Epithelial cell of esophagus (primary cell): ENCODE results near the gene DNMT3A.

ENCODE experiments used
- DNase-seq: peaks from one replicate; pipeline ENCODE4 v3.0.0; 2010; ENCODE audit warnings: low read depth
- H3K4me3 ChIP-seq: 2 replicates; pipeline ENCODE4 v1.5.1; 2011; ENCODE audit warnings: mild to moderate bottlenecking, low read length, control low read depth
- CTCF ChIP-seq: IDR thresholded peaks from 2 replicates; pipeline ENCODE4 v1.5.1; 2011; ENCODE audit warnings: low read depth, mild to moderate bottlenecking, low read length, control low read depth, inconsistent platforms; ENCODE audit not compliant: insufficient read depth; ENCODE audit errors: missing control alignments

Gene DNMT3A

GRCh38 chr2:25222477-25223121 lies 119.1 kb downstream of the DNMT3A start:
- H3K4me3 ChIP-seq = no peak overlapping the region
- no peak for DNase-seq
- TF ChIP-seq CTCF = no peak

GRCh38 chr2:25221579-25221978 lies 120.1 kb downstream of the DNMT3A start:
- no peak overlapping the region for H3K4me3 ChIP-seq
- no peak for TF ChIP-seq CTCF
- DNase-seq = no peak

DNA sequence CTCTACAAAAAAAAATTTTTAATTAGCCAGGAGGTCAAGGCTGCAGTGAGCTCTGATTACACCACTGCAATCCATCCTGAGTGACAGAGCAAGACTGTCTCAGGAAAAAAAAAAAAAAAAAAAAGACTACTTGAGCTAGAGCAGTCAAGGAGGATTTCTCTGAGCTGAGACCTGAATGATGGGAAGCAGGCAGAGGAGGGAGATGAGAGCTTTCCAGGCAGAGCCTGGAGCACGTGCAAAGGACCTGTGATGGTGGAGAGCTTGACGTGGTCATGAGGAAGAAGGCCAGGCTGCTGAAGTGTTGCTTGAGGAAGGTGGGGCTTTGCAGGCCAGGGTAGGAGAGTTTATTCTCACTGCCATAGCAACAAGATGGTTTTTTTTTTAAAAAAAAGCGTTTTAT lies 121.4 kb downstream of the DNMT3A start:
- no peak overlapping the region for H3K4me3 ChIP-seq
- DNase-seq = no peak
- TF ChIP-seq CTCF = no peak

GRCh38 chr2:25219621-25220020 lies 122.1 kb downstream of the DNMT3A start:
- no peak overlapping the region for H3K4me3 ChIP-seq
- no peak for TF ChIP-seq CTCF
- DNase-seq = no peak

- H3K4me3 ChIP-seq = no peak overlapping the region
- DNase-seq = no peak
- no peak for TF ChIP-seq CTCF
These were observed 123.6 kb downstream of the DNMT3A start for GRCh38 chr2:25218100-25218499.

GRCh38 chr2:25215948-25216679 lies 125.6 kb downstream of the DNMT3A start:
- TF ChIP-seq CTCF = no peak
- H3K4me3 ChIP-seq = peak overlapping the region; percentile 47
- DNase-seq = peak; percentile 32
